ENCODE results near the gene HTT. TPM values are rescaled to one million over a fixed set of nuclear protein-coding genes. Genes with fewer than 3 reads are reported as not detected.
A peak's percentile ranks its signal among the peaks of the same experiment; 100 is the strongest.

Gene HTT
- total RNA-seq, 1 donor from 2014 or later: 38.5 TPM

- H3K9me3 Mint-ChIP-seq (ENCODE audit: low read depth): no peaks in the 10 kb centered on the region
- H3K36me3 Mint-ChIP-seq (ENCODE audit: low read depth): peaks cover 41% of the 10 kb centered on the region
- H3K4me1 Mint-ChIP-seq (ENCODE audit: low read depth): no peaks in the 10 kb centered on the region
- no peak overlapping the region for H3K27ac Mint-ChIP-seq (ENCODE audit: unreplicated experiment)
- DNase-seq (ENCODE audit: low spot score): peak; percentile 51
- H3K4me3 Mint-ChIP-seq (ENCODE audit: unreplicated experiment): no peak overlapping the region
- H3K27me3 Mint-ChIP-seq (ENCODE audit: low read depth): no peaks in the 10 kb centered on the region
- no peak for TF ChIP-seq CTCF (IDR thresholded peaks at IDR 0.05)
Measured at GRCh38 chr4:3221996-3222395, 147.5 kb downstream of the HTT start.

DNA sequence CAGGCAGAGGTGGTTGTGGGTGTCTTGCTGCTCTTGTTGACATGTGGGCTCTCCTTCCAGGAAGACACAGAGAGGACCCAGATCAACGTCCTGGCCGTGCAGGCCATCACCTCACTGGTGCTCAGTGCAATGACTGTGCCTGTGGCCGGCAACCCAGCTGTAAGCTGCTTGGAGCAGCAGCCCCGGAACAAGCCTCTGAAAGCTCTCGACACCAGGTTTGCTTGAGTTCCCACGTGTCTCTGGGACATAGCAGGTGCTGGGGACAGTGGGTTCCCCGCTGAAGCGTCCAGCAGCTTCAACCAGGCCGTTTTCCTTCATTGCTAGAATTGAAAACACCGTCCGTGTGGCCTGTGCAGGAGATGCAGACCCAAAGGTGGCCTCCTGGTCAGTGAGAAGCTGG is 148.9 kb downstream of the HTT start:
- Mint-ChIP-seq H3K4me1 (ENCODE audit: low read depth) (no peaks in the 10 kb centered on the region), H3K36me3 (ENCODE audit: low read depth) (peaks cover 31% of the 10 kb centered on the region), H3K9me3 (ENCODE audit: low read depth) (no peaks in the 10 kb centered on the region), H3K27ac (ENCODE audit: unreplicated experiment) (no peak overlapping the region), H3K27me3 (ENCODE audit: low read depth) (no peaks in the 10 kb centered on the region), H3K4me3 (ENCODE audit: unreplicated experiment) (no peak overlapping the region)
- DNase-seq (ENCODE audit: low spot score): peak; percentile 61
- TF ChIP-seq CTCF (IDR thresholded peaks at IDR 0.05): no peak

DNA sequence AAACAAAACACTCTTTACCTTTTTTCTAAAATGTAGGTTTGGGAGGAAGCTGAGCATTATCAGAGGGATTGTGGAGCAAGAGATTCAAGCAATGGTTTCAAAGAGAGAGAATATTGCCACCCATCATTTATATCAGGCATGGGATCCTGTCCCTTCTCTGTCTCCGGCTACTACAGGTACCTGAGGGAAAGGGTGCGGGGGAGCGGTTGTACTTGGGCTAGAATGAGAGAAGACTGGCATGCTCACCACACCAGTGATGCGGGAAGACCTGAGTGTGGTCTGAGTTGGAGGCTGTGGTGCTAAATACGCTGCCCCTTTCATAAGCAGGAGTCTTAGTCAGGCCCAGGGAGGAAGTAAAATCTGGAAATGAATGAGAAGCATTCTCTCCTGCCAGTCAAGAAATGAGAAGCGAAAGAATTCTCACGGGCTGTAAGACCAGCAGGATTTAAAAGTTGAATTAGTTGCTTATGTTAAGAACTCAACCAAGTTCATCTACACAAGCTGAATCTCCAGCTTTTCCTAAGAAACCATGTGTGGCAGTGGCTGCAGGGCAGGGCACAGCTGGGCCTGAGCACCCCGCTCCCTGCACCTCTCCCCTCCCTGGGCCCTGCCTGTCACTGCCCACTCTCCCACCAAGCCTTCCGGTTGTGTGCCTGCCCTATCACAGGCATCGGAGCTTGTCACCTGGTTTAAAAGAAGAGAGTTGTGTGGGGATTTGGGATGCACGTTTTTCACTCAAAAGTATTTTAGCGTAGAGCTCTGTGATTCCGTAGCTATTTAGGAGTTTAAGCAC is 149.7 kb downstream of the HTT start:
- no peak overlapping the region for H3K4me3 Mint-ChIP-seq (ENCODE audit: unreplicated experiment)
- TF ChIP-seq CTCF (IDR thresholded peaks at IDR 0.05): no peak
- H3K9me3 Mint-ChIP-seq (ENCODE audit: low read depth): no peaks in the 10 kb centered on the region
- peak; percentile 57 for DNase-seq (ENCODE audit: low spot score)
- no peak overlapping the region for H3K27ac Mint-ChIP-seq (ENCODE audit: unreplicated experiment)
- H3K27me3 Mint-ChIP-seq (ENCODE audit: low read depth): no peaks in the 10 kb centered on the region
- no peaks in the 10 kb centered on the region for H3K4me1 Mint-ChIP-seq (ENCODE audit: low read depth)
- H3K36me3 Mint-ChIP-seq (ENCODE audit: low read depth): peaks cover 34% of the 10 kb centered on the region

- Mint-ChIP-seq H3K4me3 (ENCODE audit: unreplicated experiment) (no peak overlapping the region), H3K9me3 (ENCODE audit: low read depth) (no peaks in the 10 kb centered on the region), H3K4me1 (ENCODE audit: low read depth) (no peaks in the 10 kb centered on the region), H3K27me3 (ENCODE audit: low read depth) (no peaks in the 10 kb centered on the region), H3K27ac (ENCODE audit: unreplicated experiment) (no peak overlapping the region), H3K36me3 (ENCODE audit: low read depth) (peaks cover 39% of the 10 kb centered on the region)
- peak; percentile 69 for DNase-seq (ENCODE audit: low spot score)
- TF ChIP-seq CTCF (IDR thresholded peaks at IDR 0.05): no peak
Measured at GRCh38 chr4:3225071-3225850, 150.8 kb downstream of the HTT start.

- no peak overlapping the region for H3K27ac Mint-ChIP-seq (ENCODE audit: unreplicated experiment)
- H3K27me3 Mint-ChIP-seq (ENCODE audit: low read depth): no peaks in the 10 kb centered on the region
- H3K4me1 Mint-ChIP-seq (ENCODE audit: low read depth): no peaks in the 10 kb centered on the region
- peaks cover 39% of the 10 kb centered on the region for H3K36me3 Mint-ChIP-seq (ENCODE audit: low read depth)
- DNase-seq (ENCODE audit: low spot score): peak; percentile 68
- H3K4me3 Mint-ChIP-seq (ENCODE audit: unreplicated experiment): no peak overlapping the region
- no peaks in the 10 kb centered on the region for H3K9me3 Mint-ChIP-seq (ENCODE audit: low read depth)
- no peak for TF ChIP-seq CTCF (IDR thresholded peaks at IDR 0.05)
Measured at GRCh38 chr4:3225936-3226335, 151.5 kb downstream of the HTT start.

All from chondrocyte (in vitro differentiated cells).